ENCODE measurements around the gene CCDC12.

Gene CCDC12

GRCh38 chr3:46933261-46933660 lies 43.3 kb downstream of the CCDC12 start:
- H3K4me3 ChIP-seq (ENCODE audit: low read depth, low read length), result no peak overlapping the region
- DNase-seq (ENCODE audit: low read depth, low spot score), result no peak
- ChIA-PET POLR2A (interaction anchor here (0.5 to 1.1 kb wide), 2 partner anchors 43 to 457 kb away, joined by 3 to 4 read pairs; partner anchors contain the start of gene CCDC12), CTCF (interaction anchor here (0.7 to 7.8 kb wide), 7 partner anchors 11 to 390 kb away, joined by 3 to 130 read pairs (median 5); no protein-coding TSS in a partner anchor)
- TF ChIP-seq CTCF (IDR thresholded peaks at IDR 0.05; ENCODE audit: insufficient read depth, low read length, missing control alignments), result no peak

DNA sequence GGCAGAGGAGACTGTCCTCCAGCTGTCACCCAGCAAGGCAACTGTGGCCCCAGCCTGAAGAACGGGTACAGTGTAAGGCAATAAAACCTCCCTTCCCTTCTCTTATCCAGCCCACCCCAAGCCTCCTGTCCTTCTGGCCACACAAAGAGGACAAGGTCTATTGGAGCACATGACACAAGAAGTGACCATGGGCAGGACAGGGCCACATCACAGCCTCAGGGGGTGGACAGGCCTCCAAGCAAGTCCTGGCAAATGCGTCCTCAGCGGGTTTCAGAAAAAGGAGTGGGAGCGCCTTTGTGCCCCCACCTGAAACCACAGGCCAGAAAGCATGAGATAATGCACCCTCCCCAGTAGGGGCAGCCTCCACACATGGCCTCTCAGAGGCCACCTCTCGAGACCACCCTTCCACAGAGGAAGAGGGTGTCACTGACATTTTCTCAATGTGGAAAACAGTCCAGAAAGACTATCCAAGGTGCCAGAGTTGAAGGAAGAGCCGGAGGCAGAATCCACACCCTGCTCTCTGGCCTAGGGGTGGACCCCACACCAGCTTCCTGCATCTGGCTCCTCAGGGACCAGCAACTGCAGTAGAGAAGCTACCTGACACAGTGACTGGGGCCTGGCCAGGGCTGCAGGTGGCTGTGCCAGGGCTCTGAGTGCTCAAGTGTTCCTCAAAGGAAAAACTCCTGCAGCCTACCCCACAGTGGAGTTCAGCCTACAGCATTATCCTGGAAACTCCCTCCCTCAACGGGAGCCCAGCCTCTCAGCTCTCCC lies 43.9 kb downstream of the CCDC12 start:
- TF ChIP-seq CTCF (IDR thresholded peaks at IDR 0.05; ENCODE audit: insufficient read depth, low read length, missing control alignments), result no peak
- DNase-seq (ENCODE audit: low read depth, low spot score), result no peak
- H3K4me3 ChIP-seq (ENCODE audit: low read depth, low read length), result no peak overlapping the region
- ChIA-PET CTCF (interaction anchor here (1.3 to 7.8 kb wide), 6 partner anchors 10 to 65 kb away, joined by 3 to 130 read pairs (median 12); no protein-coding TSS in a partner anchor), POLR2A (interaction anchor here (1.1 kb wide), 1 partner anchor 44 kb away, joined by 3 read pairs; the partner anchor contains the start of gene CCDC12)

DNA sequence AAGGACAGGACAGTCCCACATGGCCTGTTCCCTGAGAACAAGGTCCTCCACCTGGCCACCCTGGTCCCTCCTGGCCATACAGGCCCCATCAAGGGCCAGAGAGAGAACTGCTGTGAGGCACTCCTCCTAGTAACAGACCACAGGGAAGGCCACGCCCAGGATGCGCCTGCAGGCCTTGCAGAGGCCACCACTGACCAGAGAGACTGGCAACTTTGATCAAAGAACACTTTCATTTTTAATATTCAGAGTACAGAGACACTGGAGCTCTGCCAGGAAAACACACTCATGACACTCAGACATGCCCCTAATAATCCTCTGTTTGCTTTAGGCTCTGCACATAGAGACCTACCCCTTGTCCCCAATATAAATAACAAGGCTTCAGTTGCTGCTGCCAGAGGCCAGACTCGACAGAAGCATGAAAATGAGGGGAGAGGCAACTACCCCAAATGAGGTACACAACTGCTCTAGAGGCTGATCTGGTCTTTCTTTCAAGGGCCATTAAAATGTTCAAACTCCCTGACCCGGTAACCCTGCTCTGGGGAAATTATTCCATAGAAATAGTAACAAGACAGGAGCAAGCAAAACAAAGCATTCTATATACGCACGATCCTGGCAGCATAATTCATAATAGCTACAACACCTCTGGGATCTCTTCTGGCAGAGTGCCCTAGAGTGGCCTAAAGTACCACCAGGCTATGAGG lies 44.8 kb downstream of the CCDC12 start:
- DNase-seq (ENCODE audit: low read depth, low spot score), result no peak
- ChIA-PET POLR2A (no interaction called here), CTCF (interaction anchor here (1.5 to 7.8 kb wide), 3 partner anchors 9 to 26 kb away, joined by 6 to 130 read pairs (median 17); no protein-coding TSS in a partner anchor)
- no peak for TF ChIP-seq CTCF (IDR thresholded peaks at IDR 0.05; ENCODE audit: insufficient read depth, low read length, missing control alignments)
- H3K4me3 ChIP-seq (ENCODE audit: low read depth, low read length), result no peak overlapping the region

GRCh38 chr3:46930945-46931403 lies 45.6 kb downstream of the CCDC12 start:
- CTCF ChIA-PET, result interaction anchor here (1.5 to 7.8 kb wide), 5 partner anchors 8 to 394 kb away, joined by 6 to 130 read pairs (median 17); no protein-coding TSS in a partner anchor
- no peak overlapping the region for H3K4me3 ChIP-seq (ENCODE audit: low read depth, low read length)
- no peak for DNase-seq (ENCODE audit: low read depth, low spot score)
- no peak for TF ChIP-seq CTCF (IDR thresholded peaks at IDR 0.05; ENCODE audit: insufficient read depth, low read length, missing control alignments)
- POLR2A ChIA-PET, result no interaction called here

- DNase-seq (ENCODE audit: low read depth, low spot score), result no peak
- no peak overlapping the region for H3K4me3 ChIP-seq (ENCODE audit: low read depth, low read length)
- ChIA-PET POLR2A (no interaction called here), CTCF (interaction anchor here (1.6 to 7.8 kb wide), 3 partner anchors 8 to 395 kb away, joined by 8 to 130 read pairs (median 20); no protein-coding TSS in a partner anchor)
- TF ChIP-seq CTCF (IDR thresholded peaks at IDR 0.05; ENCODE audit: insufficient read depth, low read length, missing control alignments), result no peak
These were observed 46.2 kb downstream of the CCDC12 start for GRCh38 chr3:46930166-46930944.
